ENCODE results near the gene SEC22A.
"Not testable (repeated sequence)": the region's sequence is repeated elsewhere in the genome, so short reads cannot be mapped to it uniquely, and the experiment has no call there.

The SEC22A gene

GRCh38 chr3:123169930-123170329, 31.8 kb upstream of the SEC22A start:
- DNase-seq (ENCODE audit: low spot score) = no peak
- FAIRE-seq = no peak

GRCh38 chr3:123180791-123181190, 21.0 kb upstream of the SEC22A start:
- DNase-seq (ENCODE audit: low spot score) (no peak), FAIRE-seq (no peak)

- DNase-seq (ENCODE audit: low spot score) (no peak), FAIRE-seq (no peak)
Measured at GRCh38 chr3:123186695-123187094, 15.0 kb upstream of the SEC22A start.

- DNase-seq (ENCODE audit: low spot score) (no peak), FAIRE-seq (no peak)
Measured at GRCh38 chr3:123188058-123188457, 13.7 kb upstream of the SEC22A start.

GRCh38 chr3:123193448-123194101, 8.2 kb upstream of the SEC22A start:
- DNase-seq (ENCODE audit: low spot score) (no peak), FAIRE-seq (no peak)

- DNase-seq (ENCODE audit: low spot score) = no peak
- FAIRE-seq = no peak
Measured at GRCh38 chr3:123194552-123194951, 7.2 kb upstream of the SEC22A start.

- FAIRE-seq (no peak), DNase-seq (ENCODE audit: low spot score) (no peak)
Measured at GRCh38 chr3:123198372-123198771, 3.4 kb upstream of the SEC22A start.

- DNase-seq (ENCODE audit: low spot score) = no peak
- no peak for FAIRE-seq
Measured at GRCh38 chr3:123201223-123201556, 553 bp upstream of the SEC22A start.

- no peak for DNase-seq (ENCODE audit: low spot score)
Measured at GRCh38 chr3:123202451-123202850, 708 bp downstream of the SEC22A start.

GRCh38 chr3:123218990-123219389, 17.2 kb downstream of the SEC22A start:
- no peak for DNase-seq (ENCODE audit: low spot score)
- no peak for FAIRE-seq

More at GRCh38 chr3:123202451-123202850, 708 bp downstream of the SEC22A start:
- no peak for FAIRE-seq

- not testable (repeated sequence) for FAIRE-seq; DNase-seq (ENCODE audit: low spot score)
Measured at GRCh38 chr3:123221369-123221768, 19.6 kb downstream of the SEC22A start.

- DNase-seq (ENCODE audit: low spot score) (no peak), FAIRE-seq (no peak)
Measured at GRCh38 chr3:123225016-123225415, 23.3 kb downstream of the SEC22A start.

GRCh38 chr3:123226549-123226948, 24.8 kb downstream of the SEC22A start:
- FAIRE-seq (no peak), DNase-seq (ENCODE audit: low spot score) (no peak)

GRCh38 chr3:123229145-123229544, 27.4 kb downstream of the SEC22A start:
- DNase-seq (ENCODE audit: low spot score) (peak; percentile 24), FAIRE-seq (no peak)

GRCh38 chr3:123236902-123237301, 35.2 kb downstream of the SEC22A start:
- no peak for FAIRE-seq
- no peak for DNase-seq (ENCODE audit: low spot score)

- not testable (repeated sequence) for DNase-seq (ENCODE audit: low spot score); FAIRE-seq
Measured at GRCh38 chr3:123239186-123239585, 37.4 kb downstream of the SEC22A start.

- DNase-seq (ENCODE audit: low spot score) = no peak
- FAIRE-seq = no peak
Measured at GRCh38 chr3:123239756-123240155, 38.0 kb downstream of the SEC22A start.

- DNase-seq (ENCODE audit: low spot score) = no peak
- peak; percentile 23 for FAIRE-seq
Measured at GRCh38 chr3:123244128-123244527, 42.4 kb downstream of the SEC22A start.

GRCh38 chr3:123246866-123247265, 45.1 kb downstream of the SEC22A start:
- DNase-seq (ENCODE audit: low spot score) (no peak), FAIRE-seq (no peak)

- FAIRE-seq (no peak), DNase-seq (ENCODE audit: low spot score) (no peak)
Measured at GRCh38 chr3:123256256-123256655, 54.5 kb downstream of the SEC22A start.

GRCh38 chr3:123258359-123258758, 56.6 kb downstream of the SEC22A start:
- DNase-seq (ENCODE audit: low spot score) (no peak), FAIRE-seq (no peak)

GRCh38 chr3:123258811-123259420, 57.2 kb downstream of the SEC22A start:
- DNase-seq (ENCODE audit: low spot score) = peak; percentile 60
- peak; percentile 91 for FAIRE-seq

- DNase-seq (ENCODE audit: low spot score) = no peak
- FAIRE-seq = no peak
Measured at GRCh38 chr3:123261666-123262065, 59.9 kb downstream of the SEC22A start.
